Activated naive CD4-positive, alpha-beta T cell treated with anti-CD3 and anti-CD28 coated beads for 36 hours (primary cell): ENCODE data around the gene REEP6. TPM values are rescaled to one million over a fixed set of nuclear protein-coding genes. Genes with fewer than 3 reads are reported as not detected.

Source experiments
- CTCF ChIA-PET: fragments of 350-600 bp; sonication (Branson Sonifier 250); formaldehyde crosslinking; loops from one replicate; lab custom pipeline; 2021; ENCODE audit warnings: antibody characterized with exemption; lab: Charles Lee
- DNase-seq: peaks from one replicate; pipeline ENCODE4 v3.0.0-alpha.2; 2020
- H3K27ac Mint-ChIP-seq: one replicate; pipeline ENCODE4 v1.8.0; 2021; ENCODE audit warnings: mild to moderate bottlenecking, mixed read lengths
- H3K27me3 Mint-ChIP-seq: one replicate; pipeline ENCODE4 v1.8.0; 2021; ENCODE audit warnings: low read depth, mixed read lengths
- H3K36me3 Mint-ChIP-seq: one replicate; pipeline ENCODE4 v1.8.0; 2021; ENCODE audit warnings: low read depth, mixed read lengths
- H3K4me1 Mint-ChIP-seq: one replicate; pipeline ENCODE4 v1.8.0; 2021; ENCODE audit warnings: low read depth, mixed read lengths
- H3K4me3 Mint-ChIP-seq: one replicate; pipeline ENCODE4 v1.8.0; 2021; ENCODE audit warnings: mild to moderate bottlenecking, moderate library complexity, mixed read lengths
- H3K9me3 Mint-ChIP-seq: one replicate; pipeline ENCODE4 v1.8.0; 2021; ENCODE audit warnings: mixed read lengths
- intact Hi-C: fragments of 100-400 bp; cut with micrococcal nuclease; formaldehyde crosslinking; loops from one replicate; pipeline ENCODE4 v1.15.1; 2023
- total RNA-seq, 2 experiments: library from RNA; stranded (reverse); gene quantifications; one replicate each; pipeline ENCODE4 v1.2.3, GENCODE V29; 2021

REEP6 gene
- total RNA-seq: 1 to 10 TPM; 1.3 to 1.6 TPM

DNA sequence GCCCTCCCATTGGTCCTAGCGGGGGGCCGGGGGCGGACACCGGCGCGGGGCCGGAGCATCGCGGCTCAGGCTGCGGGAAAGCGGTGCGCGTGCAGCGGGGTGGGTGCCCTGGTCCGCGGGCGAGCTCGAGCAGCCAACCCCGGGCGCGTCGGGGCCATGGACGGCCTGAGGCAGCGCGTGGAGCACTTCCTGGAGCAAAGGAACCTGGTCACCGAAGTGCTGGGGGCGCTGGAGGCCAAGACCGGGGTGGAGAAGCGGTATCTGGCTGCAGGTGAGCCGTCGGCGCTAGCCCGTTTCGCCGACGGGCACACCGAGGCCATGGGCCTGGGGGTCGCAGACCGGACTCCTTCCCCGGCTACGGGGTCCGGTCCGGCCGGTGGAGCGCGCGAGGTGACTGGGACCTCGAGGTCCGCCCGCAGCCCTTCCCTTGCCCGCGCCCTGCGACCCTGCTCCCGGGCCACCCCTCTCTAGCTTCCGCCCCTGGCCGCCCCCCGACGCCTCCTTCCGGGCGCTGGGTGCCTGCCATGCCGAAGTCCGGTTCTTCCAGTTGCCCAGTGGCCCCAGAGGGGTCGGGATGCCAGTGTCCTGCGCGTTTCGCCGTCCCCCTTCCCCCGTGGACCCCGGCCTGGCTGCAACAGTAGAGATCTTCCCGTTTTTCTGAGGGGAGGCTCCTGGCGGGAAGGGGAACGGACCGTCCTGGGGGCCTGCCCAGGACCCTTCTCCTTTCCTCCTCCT is at the start of gene REEP6:
Gene REEP6 (plus strand): TSS at position 68 of the 735 bp plus-strand sequence. CDS start 89 bp downstream, at position 157.
- intact Hi-C loops: loop anchor here (2.0 kb wide), 1 partner anchor 162 kb away; the partner anchor contains the start of gene TCF3
- H3K4me1 Mint-ChIP-seq: peaks cover 15% of the 10 kb centered on the region
- H3K4me3 Mint-ChIP-seq: peak within 1 kb of the TSS; percentile 81
- H3K27me3 Mint-ChIP-seq: peaks cover 4% of the 10 kb centered on the region
- CTCF ChIA-PET: interaction anchor here (0.7 to 1.6 kb wide), 4 partner anchors 10 to 55 kb away, joined by 3 to 5 read pairs (median 4); no protein-coding TSS in a partner anchor
- no peaks in the 10 kb centered on the region for H3K36me3 Mint-ChIP-seq
- DNase-seq: no peak
- H3K9me3 Mint-ChIP-seq: no peaks in the 10 kb centered on the region
- H3K27ac Mint-ChIP-seq: peak within 1 kb of the TSS; percentile 57

DNA sequence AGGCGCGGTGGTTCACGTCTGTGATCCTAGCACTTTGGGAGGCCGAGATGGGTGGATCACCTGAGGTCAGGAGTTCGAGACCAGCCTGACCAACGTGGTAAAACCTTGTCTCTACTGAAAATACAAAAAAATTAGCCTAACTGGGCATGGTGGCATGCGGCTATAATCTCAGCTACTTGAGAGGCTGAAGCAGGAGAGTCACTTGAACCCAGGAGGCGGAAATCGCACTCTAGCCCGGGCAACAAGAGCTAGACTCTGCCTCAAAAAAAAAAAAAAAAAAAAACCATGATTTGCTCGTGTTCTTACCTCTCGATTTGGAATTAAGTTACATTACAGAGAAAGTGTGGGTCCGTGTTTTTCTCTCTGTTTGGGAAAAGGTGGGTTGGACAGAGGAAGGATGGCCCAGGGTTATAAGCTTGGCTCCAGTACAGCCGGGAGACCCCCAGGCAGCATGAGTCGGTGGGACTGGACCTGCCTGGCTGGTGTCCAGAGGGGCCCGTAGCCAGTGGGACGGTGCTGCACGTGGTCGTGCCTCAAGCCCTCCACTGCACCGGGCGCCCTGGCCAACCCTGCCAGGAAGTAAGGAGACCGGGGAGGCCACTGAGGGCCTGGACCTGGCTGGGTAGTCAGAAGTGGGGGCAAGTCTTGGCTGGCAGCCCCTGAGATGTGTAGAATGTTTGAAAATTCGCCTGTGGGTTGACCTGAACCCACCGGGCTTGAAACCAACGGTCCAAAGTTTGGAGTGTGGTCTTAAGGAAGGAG is 49.1 kb upstream of the REEP6 start:
- no peaks in the 10 kb centered on the region for H3K9me3 Mint-ChIP-seq
- peaks cover 41% of the 10 kb centered on the region for H3K36me3 Mint-ChIP-seq
- peak overlapping the region; percentile 59 for H3K27ac Mint-ChIP-seq
- DNase-seq: no peak
- intact Hi-C loops: no loop called here
- peaks cover 46% of the 10 kb centered on the region for H3K4me1 Mint-ChIP-seq
- H3K4me3 Mint-ChIP-seq: peak overlapping the region; percentile 30
- CTCF ChIA-PET: no interaction called here
- H3K27me3 Mint-ChIP-seq: peaks cover 6% of the 10 kb centered on the region

DNA sequence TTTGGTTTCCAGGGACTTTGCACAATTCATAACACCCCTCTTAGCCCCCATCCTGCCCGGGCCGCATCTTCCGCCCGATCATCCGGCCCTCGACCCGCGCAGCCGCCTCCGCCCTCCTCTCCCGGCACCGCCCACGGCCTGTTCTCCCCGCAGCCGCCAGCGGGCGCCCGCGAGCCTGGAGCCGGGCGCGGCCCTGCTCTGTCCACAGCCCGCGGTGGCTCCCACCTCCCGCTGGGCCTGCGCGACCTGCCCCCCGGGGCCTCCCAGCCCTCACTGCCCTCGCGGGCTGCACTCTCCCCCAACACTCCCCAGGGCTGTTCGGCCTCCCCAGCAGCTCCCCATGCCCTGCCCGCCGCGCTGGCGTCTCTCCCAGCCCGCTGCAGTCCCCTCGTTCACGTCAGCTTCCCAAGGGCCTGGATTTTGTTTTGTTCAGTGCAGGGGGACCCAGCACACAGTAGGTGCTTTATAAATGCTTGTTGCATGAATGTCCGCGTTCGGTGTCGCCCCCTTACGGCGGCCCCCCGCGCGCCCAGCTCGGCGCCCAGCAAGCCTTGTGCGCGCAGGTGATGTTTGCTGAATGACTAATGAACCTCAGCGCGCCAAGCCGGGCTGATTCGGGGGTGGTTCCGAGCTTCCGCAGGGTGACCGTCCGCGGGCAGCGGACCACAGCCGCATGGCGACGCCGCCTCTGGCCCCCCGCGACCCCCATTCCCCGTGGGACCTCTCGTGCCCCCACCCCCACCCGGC is 45.6 kb upstream of the REEP6 start:
- H3K4me3 Mint-ChIP-seq: peak overlapping the region; percentile 62
- CTCF ChIA-PET: interaction anchor here (1.0 to 1.8 kb wide), 4 partner anchors 9 to 56 kb away, joined by 3 to 11 read pairs (median 4); no protein-coding TSS in a partner anchor
- H3K27me3 Mint-ChIP-seq: peaks cover 29% of the 10 kb centered on the region

DNA sequence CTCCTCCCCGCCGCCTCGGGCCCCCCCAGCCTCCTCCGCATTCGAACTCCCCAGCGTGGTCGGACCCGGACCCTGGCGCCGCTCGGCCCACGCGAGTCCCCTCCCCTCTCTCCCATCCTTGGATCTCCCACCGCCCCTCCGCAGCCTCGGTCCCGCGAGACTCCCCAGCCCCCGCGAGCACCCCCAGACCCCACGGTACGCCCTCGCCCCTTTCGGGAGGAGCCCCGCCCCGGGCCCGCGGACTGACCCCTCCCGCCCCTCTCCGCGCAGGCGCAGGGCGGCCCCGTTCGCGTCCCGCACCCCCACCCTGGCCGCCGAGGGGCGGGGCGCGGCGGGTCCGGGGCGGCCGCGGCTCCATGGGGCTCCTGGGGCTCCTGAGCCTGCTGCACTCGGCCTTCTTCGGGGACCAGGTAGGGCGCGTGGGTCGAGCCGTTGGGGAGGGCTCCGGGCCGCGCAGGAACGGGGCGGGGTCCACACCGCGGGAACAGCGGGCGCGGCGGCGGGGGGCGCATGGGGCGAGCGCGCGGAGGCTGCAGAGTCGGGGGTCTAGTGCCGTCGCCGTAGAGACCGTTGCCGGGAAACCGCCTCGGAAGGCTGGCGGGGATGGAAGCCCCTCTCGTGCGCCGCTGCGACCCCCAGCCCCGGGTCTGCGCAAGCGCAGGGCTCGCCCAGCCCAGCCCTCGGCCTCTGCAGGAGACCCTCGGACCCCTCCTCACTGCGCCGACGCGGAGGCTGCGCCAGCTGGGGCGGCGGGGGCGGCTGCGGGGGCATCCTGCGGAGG is 44.9 kb upstream of the REEP6 start:
- no peak for DNase-seq
- Mint-ChIP-seq H3K36me3 (peaks cover 15% of the 10 kb centered on the region), H3K4me3 (no peak overlapping the region)

More for the DNA sequence above, 45.6 kb upstream of the REEP6 start:
- Mint-ChIP-seq H3K4me1 (peaks cover 28% of the 10 kb centered on the region), H3K36me3 (peaks cover 22% of the 10 kb centered on the region), H3K27ac (no peak overlapping the region), H3K9me3 (no peaks in the 10 kb centered on the region)
- intact Hi-C loops: loop anchor here (2.0 kb wide), 1 partner anchor 169 kb away; no protein-coding TSS in a partner anchor
- peak; percentile 79 for DNase-seq

DNA sequence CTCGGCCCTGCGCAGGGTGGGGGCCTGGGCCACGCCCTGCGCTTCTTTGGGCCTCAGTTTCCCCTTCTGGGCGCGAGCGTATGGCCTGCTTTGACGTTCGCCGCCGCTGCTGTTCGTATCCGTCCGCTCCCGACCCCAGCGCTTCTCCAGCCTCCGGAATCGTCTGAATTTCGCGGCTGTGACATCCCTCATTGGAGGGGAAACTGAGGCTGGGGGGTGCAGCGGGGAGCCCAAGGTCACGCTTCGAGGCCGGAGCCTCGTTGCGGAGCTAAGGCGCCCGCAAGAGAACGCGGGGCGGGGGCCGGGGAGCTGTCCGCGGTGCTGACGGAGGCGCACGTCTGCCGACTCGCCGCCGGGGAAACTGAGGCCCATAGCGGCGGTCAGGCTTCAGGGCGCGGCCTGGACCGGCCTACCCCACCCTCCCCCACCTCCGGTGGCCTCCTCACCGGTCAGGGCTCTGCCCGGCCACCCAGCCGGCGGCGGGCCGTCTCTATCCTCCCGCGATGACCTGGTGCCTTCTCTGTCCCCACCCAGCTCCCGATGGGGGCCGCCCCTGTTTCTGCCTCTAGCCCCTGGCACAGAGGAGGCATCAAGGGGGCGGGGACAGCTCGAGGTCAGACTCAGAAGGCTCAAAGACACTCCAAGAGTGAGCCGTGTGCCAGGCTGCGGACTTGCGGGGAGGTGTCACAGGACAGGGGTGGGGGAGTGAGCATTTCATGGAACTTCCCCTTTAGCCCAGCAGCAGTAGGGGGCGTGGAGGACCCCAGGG is 44.1 kb upstream of the REEP6 start:
- peak; percentile 33 for DNase-seq
- H3K4me3 Mint-ChIP-seq: no peak overlapping the region
- CTCF ChIA-PET: no interaction called here

More for the DNA sequence above, 44.9 kb upstream of the REEP6 start:
- Mint-ChIP-seq H3K27ac (no peak overlapping the region), H3K4me1 (peaks cover 20% of the 10 kb centered on the region), H3K9me3 (no peaks in the 10 kb centered on the region), H3K27me3 (peaks cover 36% of the 10 kb centered on the region)
- CTCF ChIA-PET: interaction anchor here (1.0 to 1.8 kb wide), 4 partner anchors 9 to 56 kb away, joined by 3 to 11 read pairs (median 4); no protein-coding TSS in a partner anchor
- intact Hi-C loops: loop anchor here (2.0 kb wide), 1 partner anchor 169 kb away; no protein-coding TSS in a partner anchor

DNA sequence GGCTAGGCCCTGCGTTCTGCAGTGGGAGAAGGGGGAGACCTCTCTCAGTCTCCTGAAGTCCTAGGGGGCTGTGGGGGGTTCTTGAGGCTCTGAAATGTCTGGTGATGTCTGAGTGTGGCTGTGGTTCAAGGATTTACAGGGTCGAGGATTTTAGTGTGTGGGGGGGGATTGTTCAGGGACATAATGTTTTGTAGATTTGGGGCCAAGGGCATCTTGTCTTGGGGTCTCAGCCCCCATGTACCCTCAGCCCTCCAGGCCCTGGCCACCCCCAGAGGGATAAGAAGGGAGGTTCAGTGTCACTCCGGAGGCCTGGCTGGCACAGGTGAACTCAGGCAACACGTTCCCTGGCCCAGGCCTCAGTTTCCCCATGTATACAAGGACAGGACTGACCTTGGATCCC is 43.5 kb upstream of the REEP6 start:
- Mint-ChIP-seq H3K9me3 (no peaks in the 10 kb centered on the region), H3K27ac (no peak overlapping the region), H3K4me1 (peaks cover 10% of the 10 kb centered on the region), H3K4me3 (no peak overlapping the region), H3K27me3 (peaks cover 46% of the 10 kb centered on the region), H3K36me3 (peaks cover 3% of the 10 kb centered on the region)
- CTCF ChIA-PET: no interaction called here
- intact Hi-C loops: no loop called here
- no peak for DNase-seq

More for the DNA sequence above, 44.1 kb upstream of the REEP6 start:
- H3K27me3 Mint-ChIP-seq: peaks cover 41% of the 10 kb centered on the region
- intact Hi-C loops: no loop called here
- H3K4me1 Mint-ChIP-seq: peaks cover 15% of the 10 kb centered on the region
- H3K36me3 Mint-ChIP-seq: peaks cover 7% of the 10 kb centered on the region
- H3K9me3 Mint-ChIP-seq: no peaks in the 10 kb centered on the region
- H3K27ac Mint-ChIP-seq: no peak overlapping the region

DNA sequence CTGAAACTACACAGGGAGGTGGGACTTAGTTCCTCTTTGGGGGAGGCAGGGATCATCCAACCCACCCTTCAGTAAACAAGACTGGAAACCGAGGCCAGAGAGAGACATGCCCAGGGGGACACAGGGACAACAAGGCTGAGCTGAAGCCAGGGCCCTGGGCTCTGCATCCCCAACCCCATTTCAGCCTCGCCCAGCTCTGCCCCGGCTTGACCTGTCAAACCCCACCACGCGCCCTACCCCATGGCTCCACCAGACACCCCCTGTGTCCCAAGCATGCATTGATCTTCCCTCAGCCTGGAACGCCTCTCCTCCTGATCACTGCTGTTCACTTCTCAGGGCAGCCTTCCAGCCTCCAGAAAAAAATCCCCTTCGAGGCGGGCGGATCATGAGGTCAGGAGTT is 43.0 kb upstream of the REEP6 start:
- intact Hi-C loops: no loop called here

DNA sequence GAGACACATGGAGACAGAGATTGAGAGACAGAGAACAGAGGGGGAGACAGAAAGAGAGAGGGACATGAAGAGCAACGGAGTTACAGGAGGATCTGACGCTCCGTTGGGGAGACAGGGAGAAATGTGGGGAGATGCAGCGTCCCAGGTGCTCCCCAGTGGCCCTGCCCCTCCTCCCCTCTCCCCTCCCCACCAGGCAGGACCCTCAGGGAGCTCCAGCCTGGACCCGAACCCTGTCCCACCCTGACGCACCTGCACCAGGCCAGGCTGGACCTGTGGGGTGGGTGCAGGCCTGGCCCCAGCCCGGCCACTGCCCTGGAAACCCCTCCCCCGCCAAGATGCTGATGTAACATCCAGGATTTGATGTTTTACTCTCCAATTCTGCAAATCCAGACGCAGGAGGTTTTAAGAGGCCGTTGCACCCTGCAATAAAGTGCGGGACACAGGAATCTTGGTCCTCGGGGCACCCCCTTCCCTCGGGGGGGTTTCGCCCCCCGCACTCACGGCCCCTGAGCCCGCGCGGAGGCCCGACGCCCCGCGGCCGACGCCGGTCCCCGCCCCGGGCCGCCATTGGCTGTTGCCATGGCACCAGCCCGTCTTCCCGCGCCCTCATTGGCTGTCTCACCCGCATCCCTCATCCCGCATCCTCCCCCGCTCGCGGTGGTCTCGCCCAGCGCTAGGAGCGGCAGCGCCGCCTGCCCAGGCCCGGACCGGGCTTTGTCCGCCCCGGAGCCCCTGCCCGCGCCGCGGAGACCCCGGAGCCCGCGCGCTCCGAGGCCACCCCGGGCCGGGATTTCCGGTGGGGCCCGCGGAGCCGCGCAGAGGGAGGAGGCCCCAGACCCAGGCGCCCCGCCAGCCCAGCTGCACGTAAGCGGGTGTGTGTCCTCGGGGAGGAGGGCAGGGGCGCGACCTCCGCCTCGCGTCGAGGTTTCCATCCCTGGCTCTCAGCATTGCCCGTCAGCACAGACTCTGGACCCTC is 41.2 kb upstream of the REEP6 start, which contains the start of gene APC2:
Gene APC2 (plus strand): TSS at position 655 of the 976 bp plus-strand sequence. CDS start 2,881 bp downstream, outside the sequence.
- Mint-ChIP-seq H3K4me1 (peaks cover 10% of the 10 kb centered on the region), H3K9me3 (no peaks in the 10 kb centered on the region), H3K4me3 (peak within 1 kb of the TSS; percentile 22), H3K27me3 (peaks cover 56% of the 10 kb centered on the region), H3K27ac (no peak within 1 kb of the TSS), H3K36me3 (no peaks in the 10 kb centered on the region)
- no peak for DNase-seq
- CTCF ChIA-PET: no interaction called here
- intact Hi-C loops: no loop called here

More for the DNA sequence above, 43.0 kb upstream of the REEP6 start:
- Mint-ChIP-seq H3K4me1 (peaks cover 10% of the 10 kb centered on the region), H3K36me3 (no peaks in the 10 kb centered on the region), H3K27ac (no peak overlapping the region), H3K9me3 (no peaks in the 10 kb centered on the region), H3K27me3 (peaks cover 49% of the 10 kb centered on the region), H3K4me3 (no peak overlapping the region)
- DNase-seq: no peak
- CTCF ChIA-PET: no interaction called here

DNA sequence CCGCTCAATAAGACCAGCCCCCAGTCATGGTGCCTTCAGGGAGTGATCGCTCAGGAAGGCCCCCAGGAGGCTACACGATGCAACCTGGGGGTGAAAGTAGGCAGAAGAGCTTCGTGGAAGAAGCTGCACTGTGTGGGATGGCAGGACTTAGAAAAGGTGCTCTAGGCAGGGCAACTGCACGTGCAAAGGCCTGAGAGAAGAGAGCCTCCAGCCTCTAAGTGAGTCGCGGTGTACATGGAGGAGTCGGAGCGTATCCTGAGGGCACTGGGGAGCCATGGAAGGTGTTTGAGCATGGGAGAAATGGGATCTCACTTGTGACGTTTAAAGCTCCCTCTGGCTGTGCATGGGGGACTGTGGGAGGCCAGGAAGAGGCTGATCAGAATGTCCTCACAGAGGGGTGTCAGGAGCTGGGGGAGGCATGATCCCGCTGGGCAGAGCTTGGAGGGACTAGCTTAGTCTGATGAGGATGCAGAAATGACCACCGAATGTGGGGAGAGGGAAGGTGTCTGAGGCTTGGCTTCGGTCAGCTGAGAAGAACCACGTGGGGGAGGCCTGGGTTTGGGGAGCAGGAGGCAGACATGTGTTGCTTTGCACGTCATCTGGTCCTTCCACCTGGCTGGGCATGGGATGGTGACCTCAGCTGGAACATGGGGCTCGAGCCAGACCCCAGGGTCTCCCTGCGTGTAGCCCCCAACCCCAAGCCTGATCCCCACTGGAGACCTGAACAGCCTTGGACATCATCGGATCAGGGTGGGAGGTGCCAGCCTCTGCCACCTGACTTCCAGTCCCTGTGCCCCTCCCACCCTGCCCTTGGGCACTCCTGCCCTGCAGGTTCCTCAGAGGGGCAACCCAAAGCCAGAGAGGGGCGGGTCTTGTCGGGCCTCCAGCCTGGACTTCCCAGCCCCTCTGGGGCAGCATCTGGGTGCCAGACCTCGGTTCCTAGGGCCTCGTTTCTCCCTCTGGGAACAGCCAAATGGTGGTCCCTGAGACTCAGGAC is 39.9 kb upstream of the REEP6 start:
- no peaks in the 10 kb centered on the region for H3K9me3 Mint-ChIP-seq
- H3K4me3 Mint-ChIP-seq: no peak overlapping the region
- H3K27me3 Mint-ChIP-seq: peaks cover 61% of the 10 kb centered on the region
- intact Hi-C loops: no loop called here
- no peaks in the 10 kb centered on the region for H3K36me3 Mint-ChIP-seq
- DNase-seq: no peak
- CTCF ChIA-PET: interaction anchor here (1.2 kb wide), 1 partner anchor 16 kb away, joined by 4 read pairs; no protein-coding TSS in a partner anchor
- H3K27ac Mint-ChIP-seq: no peak overlapping the region
- H3K4me1 Mint-ChIP-seq: peaks cover 13% of the 10 kb centered on the region
